ENCODE data around the gene ITGB4.
A peak's percentile ranks its signal among the peaks of the same experiment; 100 is the strongest.

ITGB4 gene

GRCh38 chr17:75722076-75722475 is 817 bp downstream of the ITGB4 start:
- TF ChIP-seq, protein P1, sequence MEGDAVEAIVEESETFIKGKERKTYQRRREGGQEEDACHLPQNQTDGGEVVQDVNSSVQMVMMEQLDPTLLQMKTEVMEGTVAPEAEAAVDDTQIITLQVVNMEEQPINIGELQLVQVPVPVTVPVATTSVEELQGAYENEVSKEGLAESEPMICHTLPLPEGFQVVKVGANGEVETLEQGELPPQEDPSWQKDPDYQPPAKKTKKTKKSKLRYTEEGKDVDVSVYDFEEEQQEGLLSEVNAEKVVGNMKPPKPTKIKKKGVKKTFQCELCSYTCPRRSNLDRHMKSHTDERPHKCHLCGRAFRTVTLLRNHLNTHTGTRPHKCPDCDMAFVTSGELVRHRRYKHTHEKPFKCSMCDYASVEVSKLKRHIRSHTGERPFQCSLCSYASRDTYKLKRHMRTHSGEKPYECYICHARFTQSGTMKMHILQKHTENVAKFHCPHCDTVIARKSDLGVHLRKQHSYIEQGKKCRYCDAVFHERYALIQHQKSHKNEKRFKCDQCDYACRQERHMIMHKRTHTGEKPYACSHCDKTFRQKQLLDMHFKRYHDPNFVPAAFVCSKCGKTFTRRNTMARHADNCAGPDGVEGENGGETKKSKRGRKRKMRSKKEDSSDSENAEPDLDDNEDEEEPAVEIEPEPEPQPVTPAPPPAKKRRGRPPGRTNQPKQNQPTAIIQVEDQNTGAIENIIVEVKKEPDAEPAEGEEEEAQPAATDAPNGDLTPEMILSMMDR (IDR thresholded peaks at IDR 0.05; ENCODE audit: insufficient read depth, low read depth, low read length, missing control alignments) = no peak
- DNase-seq (ENCODE audit: low read depth) = peak; percentile 32
- H3K4me3 ChIP-seq (ENCODE audit: low read length) = peak overlapping the region; percentile 94

GRCh38 chr17:75722542-75723095 is 1.4 kb downstream of the ITGB4 start:
- TF ChIP-seq, protein P1 (IDR thresholded peaks at IDR 0.05; ENCODE audit: insufficient read depth, low read depth, low read length, missing control alignments) = no peak
- H3K4me3 ChIP-seq (ENCODE audit: low read length) = peak overlapping the region; percentile 94
- DNase-seq (ENCODE audit: low read depth) = no peak

- peak; percentile 81 for DNase-seq (ENCODE audit: low read depth)
- H3K4me3 ChIP-seq (ENCODE audit: low read length) = peak overlapping the region; percentile 94
- TF ChIP-seq, protein P1 (IDR thresholded peaks at IDR 0.05; ENCODE audit: insufficient read depth, low read depth, low read length, missing control alignments) = no peak
Observed at GRCh38 chr17:75723171-75723930, 2.1 kb downstream of the ITGB4 start.

DNA sequence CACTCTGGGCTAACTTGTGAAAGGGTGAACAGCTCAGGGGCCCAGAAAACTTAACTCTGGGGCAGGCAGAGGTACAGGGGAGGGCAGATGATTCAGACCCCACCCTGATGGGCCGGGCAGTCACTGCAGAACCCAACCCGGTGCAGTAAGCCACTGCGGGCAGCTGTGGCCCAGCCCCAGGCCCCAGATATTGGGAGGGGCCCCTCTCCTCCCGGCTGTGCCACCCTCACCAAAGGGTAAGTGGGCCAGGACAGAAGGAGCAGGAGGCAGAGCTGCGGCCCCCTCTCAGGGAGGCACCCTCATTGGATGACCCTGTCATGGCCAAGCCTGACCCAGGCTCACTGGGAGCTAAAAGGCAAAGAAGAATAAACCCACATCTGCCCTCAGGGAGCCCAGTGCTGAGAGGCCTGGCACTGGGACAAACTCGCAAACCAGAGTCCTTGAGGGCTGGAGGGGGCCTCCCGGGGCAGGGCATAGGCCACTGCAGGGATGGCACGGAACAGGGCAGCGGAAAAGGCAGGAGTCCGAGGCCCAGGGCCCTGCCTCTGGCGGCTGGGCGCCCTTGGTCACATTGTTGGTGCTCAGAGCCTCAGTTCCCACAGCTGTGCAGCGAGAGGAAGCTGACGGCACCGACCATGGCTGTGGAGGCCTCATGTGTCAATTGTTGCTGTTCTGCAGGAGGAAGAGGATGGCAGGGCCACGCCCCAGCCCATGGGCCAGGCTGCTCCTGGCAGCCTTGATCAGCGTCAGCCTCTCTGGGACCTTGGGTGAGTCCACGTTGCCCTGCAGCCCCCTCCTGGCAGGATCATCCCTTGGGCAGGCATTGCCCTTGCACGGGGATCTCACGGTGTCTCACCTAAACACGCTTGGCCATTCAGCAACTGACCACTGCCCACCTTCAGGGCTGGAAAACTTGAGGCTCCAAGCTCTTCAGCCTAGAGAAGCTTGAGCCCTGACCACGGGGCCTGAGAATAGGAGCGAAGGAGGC is 3.1 kb downstream of the ITGB4 start:
- peak overlapping the region; percentile 94 for H3K4me3 ChIP-seq (ENCODE audit: low read length)
- peak; percentile 25 for DNase-seq (ENCODE audit: low read depth)
- TF ChIP-seq, protein P1 (IDR thresholded peaks at IDR 0.05; ENCODE audit: insufficient read depth, low read depth, low read length, missing control alignments) = no peak

- H3K4me3 ChIP-seq (ENCODE audit: low read length) = no peak overlapping the region
- DNase-seq (ENCODE audit: low read depth) = no peak
- TF ChIP-seq, protein P1 (IDR thresholded peaks at IDR 0.05; ENCODE audit: insufficient read depth, low read depth, low read length, missing control alignments) = no peak
Observed at GRCh38 chr17:75725504-75725903, 4.2 kb downstream of the ITGB4 start.

- TF ChIP-seq, protein P1 (IDR thresholded peaks at IDR 0.05; ENCODE audit: insufficient read depth, low read depth, low read length, missing control alignments) = no peak
- no peak overlapping the region for H3K4me3 ChIP-seq (ENCODE audit: low read length)
- DNase-seq (ENCODE audit: low read depth) = no peak
Observed at GRCh38 chr17:75727391-75727790, 6.1 kb downstream of the ITGB4 start.

Measured in epithelial cell of esophagus (primary cell).